IPS-15b (cell line): ENCODE results near the gene PEX7.
"Not testable (repeated sequence)": the region's sequence is repeated elsewhere in the genome, so short reads cannot be mapped to it uniquely, and the experiment has no call there.

Experiments used
- H3K27me3 ChIP-seq: one replicate; pipeline ENCODE4 v1.6.1; 2013; ENCODE audit warnings: low read length; ENCODE audit not compliant: control insufficient read depth, insufficient read depth
- H3K36me3 ChIP-seq: one replicate; pipeline ENCODE4 v1.6.1; 2013; ENCODE audit warnings: low read length; ENCODE audit not compliant: control insufficient read depth, insufficient read depth
- H3K4me1 ChIP-seq: one replicate; pipeline ENCODE4 v1.6.1; 2013; ENCODE audit warnings: mild to moderate bottlenecking, low read length; ENCODE audit not compliant: control insufficient read depth, insufficient read depth
- H3K4me3 ChIP-seq: one replicate; pipeline ENCODE4 v1.5.1; 2013; ENCODE audit warnings: low read depth, low read length
- H3K9ac ChIP-seq: one replicate; pipeline ENCODE4 v1.6.1; 2013; ENCODE audit warnings: low read depth, mild to moderate bottlenecking, low read length
- H3K9me3 ChIP-seq: one replicate; pipeline ENCODE4 v1.6.1; 2013; ENCODE audit warnings: mild to moderate bottlenecking, low read length; ENCODE audit not compliant: control insufficient read depth, insufficient read depth

Gene PEX7

GRCh38 chr6:136890194-136890839 is 67.9 kb downstream of the PEX7 start:
- Histone ChIP-seq H3K36me3 (no peaks in the 10 kb centered on the region), H3K4me1 (no peaks in the 10 kb centered on the region), H3K9ac (no peak overlapping the region), H3K27me3 (no peaks in the 10 kb centered on the region), H3K4me3 (no peak overlapping the region), H3K9me3 (no peaks in the 10 kb centered on the region)

GRCh38 chr6:136890986-136891385 is 68.6 kb downstream of the PEX7 start:
- H3K36me3 ChIP-seq: no peaks in the 10 kb centered on the region
- H3K9ac ChIP-seq: no peak overlapping the region
- no peaks in the 10 kb centered on the region for H3K4me1 ChIP-seq
- no peaks in the 10 kb centered on the region for H3K27me3 ChIP-seq
- no peak overlapping the region for H3K4me3 ChIP-seq
- no peaks in the 10 kb centered on the region for H3K9me3 ChIP-seq

GRCh38 chr6:136893187-136893586 is 70.8 kb downstream of the PEX7 start:
- Histone ChIP-seq H3K4me3 (no peak overlapping the region), H3K9me3 (no peaks in the 10 kb centered on the region), H3K36me3 (no peaks in the 10 kb centered on the region), H3K4me1 (no peaks in the 10 kb centered on the region), H3K9ac (no peak overlapping the region), H3K27me3 (no peaks in the 10 kb centered on the region)

- H3K36me3 ChIP-seq: no peaks in the 10 kb centered on the region
- H3K4me3 ChIP-seq: no peak overlapping the region
- H3K9me3 ChIP-seq: no peaks in the 10 kb centered on the region
- H3K27me3 ChIP-seq: no peaks in the 10 kb centered on the region
- no peak overlapping the region for H3K9ac ChIP-seq
- H3K4me1 ChIP-seq: no peaks in the 10 kb centered on the region
These were observed 73.5 kb downstream of the PEX7 start for GRCh38 chr6:136895901-136896300.

- no peak overlapping the region for H3K9ac ChIP-seq
- no peaks in the 10 kb centered on the region for H3K4me1 ChIP-seq
- no peaks in the 10 kb centered on the region for H3K27me3 ChIP-seq
These were observed 74.7 kb downstream of the PEX7 start for GRCh38 chr6:136897071-136897470.

GRCh38 chr6:136901212-136901784 is 78.9 kb downstream of the PEX7 start:
- H3K36me3 ChIP-seq: no peaks in the 10 kb centered on the region
- no peak overlapping the region for H3K9ac ChIP-seq
- H3K4me3 ChIP-seq: no peak overlapping the region
- no peaks in the 10 kb centered on the region for H3K9me3 ChIP-seq
- H3K4me1 ChIP-seq: no peaks in the 10 kb centered on the region
- H3K27me3 ChIP-seq: no peaks in the 10 kb centered on the region

More at GRCh38 chr6:136897071-136897470, 74.7 kb downstream of the PEX7 start:
- H3K36me3 ChIP-seq: no peaks in the 10 kb centered on the region
- no peak overlapping the region for H3K4me3 ChIP-seq
- H3K9me3 ChIP-seq: no peaks in the 10 kb centered on the region

- H3K4me3 ChIP-seq, H3K27me3 ChIP-seq, H3K9me3 ChIP-seq, H3K9ac ChIP-seq, H3K36me3 ChIP-seq, H3K4me1 ChIP-seq: not testable (repeated sequence)
These were observed 82.1 kb downstream of the PEX7 start for GRCh38 chr6:136904477-136904876.

- peaks cover 14% of the 10 kb centered on the region for H3K27me3 ChIP-seq
- no peaks in the 10 kb centered on the region for H3K9me3 ChIP-seq
- H3K9ac ChIP-seq: no peak overlapping the region
- H3K36me3 ChIP-seq: no peaks in the 10 kb centered on the region
- H3K4me1 ChIP-seq: no peaks in the 10 kb centered on the region
- H3K4me3 ChIP-seq: no peak overlapping the region
These were observed 92.6 kb downstream of the PEX7 start for GRCh38 chr6:136914947-136915346.

- H3K27me3 ChIP-seq: peaks cover 47% of the 10 kb centered on the region
These were observed 96.3 kb downstream of the PEX7 start for GRCh38 chr6:136918706-136919105.

GRCh38 chr6:136920216-136920615 is 97.8 kb downstream of the PEX7 start:
- Histone ChIP-seq H3K4me1 (peaks cover 5% of the 10 kb centered on the region), H3K9ac (no peak overlapping the region), H3K4me3 (peak overlapping the region; percentile 76), H3K9me3 (no peaks in the 10 kb centered on the region), H3K27me3 (peaks cover 60% of the 10 kb centered on the region), H3K36me3 (no peaks in the 10 kb centered on the region)

More at GRCh38 chr6:136918706-136919105, 96.3 kb downstream of the PEX7 start:
- Histone ChIP-seq H3K9ac (no peak overlapping the region), H3K36me3 (no peaks in the 10 kb centered on the region), H3K4me1 (peaks cover 5% of the 10 kb centered on the region), H3K4me3 (no peak overlapping the region), H3K9me3 (no peaks in the 10 kb centered on the region)

GRCh38 chr6:136920671-136921380 is 98.4 kb downstream of the PEX7 start:
- Histone ChIP-seq H3K9me3 (no peaks in the 10 kb centered on the region), H3K36me3 (no peaks in the 10 kb centered on the region), H3K4me1 (peaks cover 5% of the 10 kb centered on the region), H3K27me3 (peaks cover 62% of the 10 kb centered on the region), H3K4me3 (peak overlapping the region; percentile 76), H3K9ac (peak overlapping the region; percentile 54)
